ELF-1 (cell line): ENCODE data around the gene ADAMTS17.

Experiments
- DNase-seq: peaks from one replicate; pipeline ENCODE4 v3.0.0-alpha.2; 2016; ENCODE audit warnings: low read depth, low spot score

The ADAMTS17 gene

GRCh38 chr15:100050877-100051786 is 290.6 kb downstream of the ADAMTS17 start:
- DNase-seq, result no peak

DNA sequence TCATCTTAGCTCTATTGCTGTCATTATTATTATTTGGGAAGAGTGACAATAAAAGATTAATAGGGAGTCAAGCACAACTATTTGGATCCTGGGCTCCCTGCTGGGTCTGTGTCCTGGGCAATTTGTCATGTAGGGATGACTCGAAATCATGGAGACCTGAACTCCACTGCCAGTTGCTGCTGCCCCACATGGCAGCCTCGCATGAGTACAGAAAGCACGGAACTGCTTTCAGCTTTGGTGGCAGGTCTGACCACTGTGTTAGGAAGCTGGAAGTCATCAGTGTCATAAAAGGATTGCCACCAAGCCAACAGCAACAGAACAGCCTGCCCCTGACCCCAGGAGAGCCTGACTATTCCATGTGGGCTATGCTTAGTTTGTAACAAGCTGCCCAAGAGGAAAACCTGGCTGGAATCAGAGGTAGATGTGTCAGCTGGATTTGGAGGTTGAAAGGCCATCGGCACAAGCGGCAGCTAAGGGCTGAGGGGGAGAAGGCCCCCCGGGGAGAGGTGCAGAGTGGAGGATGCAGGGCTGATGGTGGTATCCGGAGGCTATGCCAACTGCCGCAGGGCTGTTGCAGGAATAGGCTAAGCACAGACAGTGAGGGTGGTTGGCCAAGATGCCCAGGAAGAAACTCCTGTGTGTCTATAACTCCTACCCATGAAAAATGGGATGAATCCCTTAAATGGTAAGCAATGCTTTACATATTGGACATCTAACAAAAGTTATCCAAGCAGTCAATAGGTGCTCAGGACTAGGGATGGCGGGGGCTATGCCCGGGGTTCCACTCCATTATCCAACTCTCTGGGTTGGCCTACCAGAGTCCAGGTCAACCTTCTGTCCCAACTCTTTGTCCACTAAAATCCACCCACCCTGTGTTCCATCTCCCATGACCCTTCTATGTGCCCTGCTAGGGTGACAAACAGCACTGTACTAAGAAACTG is 291.6 kb downstream of the ADAMTS17 start:
- DNase-seq, result no peak

DNA sequence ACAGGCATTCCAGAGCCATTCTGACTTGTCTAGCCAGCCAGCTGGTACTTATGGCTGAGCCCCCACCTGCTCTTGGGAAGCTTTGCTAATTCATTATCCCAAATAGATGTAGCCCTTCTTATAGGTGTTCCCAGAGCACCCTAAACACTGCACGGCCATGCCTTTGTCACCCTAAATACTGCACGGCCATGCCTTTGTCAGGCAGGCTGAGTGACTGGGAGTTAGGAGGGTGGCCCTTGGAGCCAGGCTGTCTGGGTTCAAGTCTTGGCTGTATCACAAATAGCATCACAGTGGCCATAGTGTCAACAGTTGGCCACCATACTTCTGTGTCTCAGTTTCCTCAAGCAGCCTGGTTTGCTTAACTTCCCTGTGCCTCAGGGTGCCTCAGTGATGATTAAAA is 292.3 kb downstream of the ADAMTS17 start:
- no peak for DNase-seq

DNA sequence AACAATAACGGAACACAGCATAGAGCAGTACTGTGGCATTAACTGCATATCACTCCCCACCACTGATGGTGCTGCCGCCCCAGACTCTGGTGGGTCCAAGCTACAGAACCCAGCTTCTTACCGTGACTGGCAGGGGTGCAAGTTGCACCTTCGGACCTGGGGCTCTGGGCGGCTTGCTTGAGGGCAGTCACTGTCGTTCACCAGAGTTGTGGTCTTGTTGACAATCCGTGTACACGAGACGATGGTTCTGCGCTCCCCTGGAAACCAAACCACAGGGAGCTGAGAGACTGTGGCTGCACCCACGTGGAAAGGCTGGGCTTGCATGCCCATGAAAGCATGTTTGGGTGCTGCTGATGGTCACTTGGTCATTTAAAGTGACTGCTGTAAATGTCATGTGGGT is 293.0 kb downstream of the ADAMTS17 start:
- DNase-seq, result no peak

- no peak for DNase-seq
These were observed 298.1 kb downstream of the ADAMTS17 start for GRCh38 chr15:100043692-100044091.

GRCh38 chr15:100043068-100043641 is 298.6 kb downstream of the ADAMTS17 start:
- DNase-seq, result no peak

GRCh38 chr15:100042558-100042957 is 299.2 kb downstream of the ADAMTS17 start:
- no peak for DNase-seq

DNA sequence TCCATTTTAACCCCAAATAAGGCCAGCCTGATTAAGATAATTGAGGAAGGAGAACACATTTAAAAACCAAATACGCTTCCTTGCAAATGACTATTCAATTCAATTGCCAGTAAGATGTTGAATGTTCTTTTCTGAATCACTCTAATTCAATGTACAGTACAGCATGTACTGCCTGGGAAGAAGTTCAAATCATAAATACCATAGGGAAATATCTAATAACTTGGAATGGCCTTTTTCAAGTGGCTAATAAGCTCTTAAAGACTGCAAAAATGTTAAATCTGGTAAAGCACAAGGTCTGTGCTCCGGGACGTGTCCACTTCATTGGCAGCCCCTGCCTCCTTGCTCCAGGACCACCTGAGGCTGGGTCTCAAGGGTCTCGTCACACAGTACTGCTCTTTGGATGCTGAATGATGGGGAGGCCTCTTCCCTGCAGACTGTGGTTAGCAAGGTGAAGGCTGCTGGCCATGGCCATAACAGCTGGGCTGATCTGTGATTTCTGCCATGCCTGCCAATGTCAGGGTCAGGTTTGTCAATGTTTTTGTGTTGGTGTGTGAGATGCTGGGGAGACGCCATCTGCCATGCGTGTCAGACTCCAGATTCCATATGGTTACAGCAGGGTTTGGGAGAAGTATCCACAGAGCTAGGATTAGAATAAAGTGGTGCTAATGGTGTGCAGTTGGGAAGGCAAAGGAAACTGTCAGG is 300.5 kb downstream of the ADAMTS17 start:
- no peak for DNase-seq

DNA sequence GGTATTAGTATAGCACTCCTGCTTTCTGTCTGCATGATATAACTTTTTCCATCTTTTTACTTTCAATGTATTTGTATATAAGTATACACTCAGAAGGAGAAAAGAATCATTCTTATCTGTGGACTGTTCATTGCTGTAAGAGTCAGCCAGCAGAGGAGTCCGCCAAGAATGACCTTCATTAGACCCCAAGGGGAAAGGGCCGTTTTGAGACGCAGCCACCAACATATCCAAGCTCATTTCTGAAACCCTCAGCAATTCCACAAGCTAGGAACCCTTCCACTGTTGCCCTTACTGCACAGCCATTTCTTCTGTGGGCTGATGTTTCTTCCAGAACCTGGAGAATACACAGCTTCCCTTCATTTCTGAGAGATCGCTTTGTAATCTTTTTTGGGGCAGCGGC is 301.8 kb downstream of the ADAMTS17 start:
- no peak for DNase-seq

DNA sequence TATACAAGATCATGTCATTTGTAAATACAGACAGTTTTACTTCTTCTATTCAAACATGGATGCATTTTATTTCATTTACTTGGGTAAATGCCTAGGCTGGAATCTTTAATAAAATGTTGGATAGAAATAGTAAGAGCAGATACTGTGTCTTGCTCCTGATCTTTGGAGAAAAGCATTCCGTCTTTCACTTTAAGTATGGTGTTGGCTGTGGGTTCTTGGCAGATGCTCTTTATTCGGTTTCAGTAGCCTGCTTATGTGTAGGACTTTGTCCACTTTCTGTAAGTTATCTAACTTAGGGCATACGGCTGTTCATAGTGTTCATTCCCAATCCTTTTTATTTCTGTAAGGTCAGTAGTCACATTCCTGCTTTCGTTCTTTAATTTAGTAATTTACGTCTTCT is 303.0 kb downstream of the ADAMTS17 start:
- DNase-seq, result no peak

- no peak for DNase-seq
These were observed 303.9 kb downstream of the ADAMTS17 start for GRCh38 chr15:100037901-100038300.

DNA sequence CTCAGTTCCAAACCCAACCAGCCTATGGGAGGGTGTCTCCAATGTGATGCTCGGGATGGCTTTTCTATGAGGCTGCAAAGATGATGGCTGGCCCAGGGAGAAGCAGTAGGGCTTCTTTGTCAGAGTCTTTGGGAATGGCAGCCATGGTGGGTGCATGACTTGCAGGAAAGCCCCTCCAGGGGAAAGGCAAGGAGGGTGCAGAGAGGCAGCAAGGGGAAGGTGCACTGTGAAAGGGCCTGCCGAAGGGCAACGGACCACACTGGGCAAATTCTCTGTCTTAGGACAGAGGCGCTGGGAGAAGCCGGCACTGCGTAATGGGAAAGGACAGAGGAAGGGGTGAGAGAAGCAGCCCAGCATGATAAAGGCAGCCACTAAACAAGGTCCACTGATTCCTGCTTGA is 305.8 kb downstream of the ADAMTS17 start:
- DNase-seq, result no peak

DNA sequence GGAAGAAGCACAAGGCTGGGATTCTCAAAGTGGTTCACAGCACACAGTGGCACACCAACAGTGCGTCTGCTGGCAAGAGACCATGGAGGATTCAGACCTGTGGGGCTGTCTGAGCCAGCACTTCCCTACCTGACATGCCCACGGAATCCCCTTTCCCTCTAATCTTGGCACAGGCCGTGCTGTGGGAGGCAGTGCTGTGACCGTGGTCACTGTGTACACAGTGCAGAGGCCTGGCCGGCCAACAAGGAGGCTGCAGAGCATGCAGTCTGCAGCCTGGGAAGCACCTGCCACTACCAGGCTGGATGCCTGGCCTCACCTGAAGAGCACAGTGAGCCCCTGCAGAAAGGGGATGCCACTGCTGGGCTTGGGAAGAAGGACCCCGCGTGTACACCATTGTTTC is 307.6 kb downstream of the ADAMTS17 start:
- no peak for DNase-seq

- no peak for DNase-seq
These were observed 308.5 kb downstream of the ADAMTS17 start for GRCh38 chr15:100033140-100033857.

GRCh38 chr15:100032358-100033085 is 309.3 kb downstream of the ADAMTS17 start:
- no peak for DNase-seq

- no peak for DNase-seq
These were observed 310.0 kb downstream of the ADAMTS17 start for GRCh38 chr15:100031665-100032357.

DNA sequence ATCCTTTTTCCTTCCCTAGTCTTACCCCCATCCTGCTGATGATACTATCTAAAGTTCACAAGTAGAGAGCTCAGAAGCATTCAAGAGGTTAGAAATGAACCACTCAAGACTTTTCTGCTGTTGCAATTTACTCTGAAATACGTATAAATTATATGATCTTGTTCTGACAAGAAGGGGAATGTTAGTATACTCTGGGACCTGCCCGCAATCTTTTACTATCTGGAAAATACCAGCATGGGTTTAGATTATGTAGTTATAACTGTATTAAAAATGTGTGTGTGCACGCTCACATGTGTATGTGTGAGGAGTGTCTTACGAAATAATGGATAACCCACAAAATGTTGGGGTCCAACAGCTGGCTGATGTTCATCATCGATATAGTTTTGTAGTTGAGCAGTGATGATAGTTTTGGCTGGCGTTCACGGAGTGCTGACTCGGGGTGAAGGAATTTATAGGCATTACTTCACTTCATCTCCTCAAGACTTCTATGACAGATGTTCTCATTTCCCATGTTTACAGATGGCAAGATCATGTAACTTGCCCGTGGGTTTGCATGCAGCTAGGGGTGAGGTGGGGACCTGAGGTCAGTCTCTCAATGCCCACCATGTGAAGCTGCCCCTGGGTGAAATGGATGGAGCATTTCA is 311.1 kb downstream of the ADAMTS17 start:
- no peak for DNase-seq

- no peak for DNase-seq
These were observed 311.8 kb downstream of the ADAMTS17 start for GRCh38 chr15:100029868-100030479.

- no peak for DNase-seq
These were observed 312.7 kb downstream of the ADAMTS17 start for GRCh38 chr15:100029045-100029444.
